ENCODE data around the gene OR10H3.

DNA sequence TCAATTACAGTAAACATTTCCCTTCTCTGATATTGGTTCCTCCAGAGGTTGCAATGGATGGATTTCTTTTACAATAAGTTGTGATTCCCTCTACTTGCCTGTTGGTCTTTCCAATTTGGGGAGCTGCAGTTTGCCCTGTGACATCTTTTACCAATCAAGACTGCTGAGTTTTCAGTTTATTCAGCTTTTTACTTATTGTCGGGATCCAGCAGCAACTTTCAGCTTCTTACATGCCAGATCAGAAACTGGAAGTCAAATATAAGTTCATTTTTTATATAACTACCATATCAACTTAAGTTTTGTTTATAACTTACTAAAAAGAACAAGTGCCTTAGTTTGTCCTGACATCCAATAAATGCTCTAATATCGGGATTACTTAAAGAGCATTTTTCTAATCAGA is 10.5 kb downstream of the OR10H3 start:
- TF ChIP-seq, protein P1, sequence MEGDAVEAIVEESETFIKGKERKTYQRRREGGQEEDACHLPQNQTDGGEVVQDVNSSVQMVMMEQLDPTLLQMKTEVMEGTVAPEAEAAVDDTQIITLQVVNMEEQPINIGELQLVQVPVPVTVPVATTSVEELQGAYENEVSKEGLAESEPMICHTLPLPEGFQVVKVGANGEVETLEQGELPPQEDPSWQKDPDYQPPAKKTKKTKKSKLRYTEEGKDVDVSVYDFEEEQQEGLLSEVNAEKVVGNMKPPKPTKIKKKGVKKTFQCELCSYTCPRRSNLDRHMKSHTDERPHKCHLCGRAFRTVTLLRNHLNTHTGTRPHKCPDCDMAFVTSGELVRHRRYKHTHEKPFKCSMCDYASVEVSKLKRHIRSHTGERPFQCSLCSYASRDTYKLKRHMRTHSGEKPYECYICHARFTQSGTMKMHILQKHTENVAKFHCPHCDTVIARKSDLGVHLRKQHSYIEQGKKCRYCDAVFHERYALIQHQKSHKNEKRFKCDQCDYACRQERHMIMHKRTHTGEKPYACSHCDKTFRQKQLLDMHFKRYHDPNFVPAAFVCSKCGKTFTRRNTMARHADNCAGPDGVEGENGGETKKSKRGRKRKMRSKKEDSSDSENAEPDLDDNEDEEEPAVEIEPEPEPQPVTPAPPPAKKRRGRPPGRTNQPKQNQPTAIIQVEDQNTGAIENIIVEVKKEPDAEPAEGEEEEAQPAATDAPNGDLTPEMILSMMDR (conservative IDR thresholded peaks at IDR 0.05) = no peak
- no peak for TF ChIP-seq ZFX (IDR thresholded peaks at IDR 0.05)
